Stimulated activated CD4-positive, alpha-beta T cell treated with anti-CD3 and anti-CD28 coated beads, Interleukin-4, amount 100 ng/mL, for 48 hours (primary cell): Measurements from ENCODE around the gene ABCD4.
A peak's percentile ranks its signal among the peaks of the same experiment; 100 is the strongest.
"Not testable (repeated sequence)": the region's sequence is repeated elsewhere in the genome, so short reads cannot be mapped to it uniquely, and the experiment has no call there.

Source experiments
- DNase-seq, 2 donors: peaks; one replicate each; pipeline ENCODE4 v3.0.0-alpha.2; 2020; ENCODE audit warnings: low read depth in 2 of 2

Gene ABCD4

GRCh38 chr14:74302634-74303569 is at the start of gene ABCD4:
TSS of gene ABCD4 (minus strand) at chr14:74302934. CDS start at chr14:74302912, 22 bp downstream.
- peak; percentile 80 to 85 for DNase-seq

- no peak for DNase-seq
Measured at GRCh38 chr14:74350928-74351323, 48.2 kb upstream of the ABCD4 start.

GRCh38 chr14:74350211-74350927 is 47.6 kb upstream of the ABCD4 start:
- no peak for DNase-seq

GRCh38 chr14:74349757-74350156 is 47.0 kb upstream of the ABCD4 start:
- no peak for DNase-seq

- DNase-seq = no peak
Measured at GRCh38 chr14:74348735-74349463, 46.2 kb upstream of the ABCD4 start.

GRCh38 chr14:74348241-74348734 is 45.6 kb upstream of the ABCD4 start, which contains the start of gene VRTN:
TSS of gene VRTN (plus strand) at chr14:74348471. CDS start at chr14:74356784, 8,313 bp downstream.
- DNase-seq = no peak

GRCh38 chr14:74347795-74348100 is 45.0 kb upstream of the ABCD4 start:
- DNase-seq = no peak

GRCh38 chr14:74347097-74347794 is 44.5 kb upstream of the ABCD4 start:
- DNase-seq = no peak

GRCh38 chr14:74346341-74346740 is 43.6 kb upstream of the ABCD4 start:
- no peak for DNase-seq

GRCh38 chr14:74333909-74334308 is 31.2 kb upstream of the ABCD4 start:
- DNase-seq = no peak

- DNase-seq = not testable (repeated sequence)
Measured at GRCh38 chr14:74329950-74330552, 27.3 kb upstream of the ABCD4 start.

GRCh38 chr14:74326369-74327152 is 23.8 kb upstream of the ABCD4 start:
- no peak for DNase-seq

- no peak for DNase-seq
Measured at GRCh38 chr14:74325446-74325845, 22.7 kb upstream of the ABCD4 start.

- DNase-seq = no peak
Measured at GRCh38 chr14:74324931-74325361, 22.2 kb upstream of the ABCD4 start.

GRCh38 chr14:74314576-74314975 is 11.8 kb upstream of the ABCD4 start:
- DNase-seq = no peak

- DNase-seq = no peak
Measured at GRCh38 chr14:74313601-74314000, 10.9 kb upstream of the ABCD4 start.

- DNase-seq = no peak
Measured at GRCh38 chr14:74312161-74312560, 9.4 kb upstream of the ABCD4 start.

GRCh38 chr14:74309125-74310022 is 6.6 kb upstream of the ABCD4 start:
- no peak for DNase-seq

- no peak for DNase-seq
Measured at GRCh38 chr14:74308695-74309094, 6.0 kb upstream of the ABCD4 start.
